ENCODE data around the gene DAPK2.

Gene DAPK2

DNA sequence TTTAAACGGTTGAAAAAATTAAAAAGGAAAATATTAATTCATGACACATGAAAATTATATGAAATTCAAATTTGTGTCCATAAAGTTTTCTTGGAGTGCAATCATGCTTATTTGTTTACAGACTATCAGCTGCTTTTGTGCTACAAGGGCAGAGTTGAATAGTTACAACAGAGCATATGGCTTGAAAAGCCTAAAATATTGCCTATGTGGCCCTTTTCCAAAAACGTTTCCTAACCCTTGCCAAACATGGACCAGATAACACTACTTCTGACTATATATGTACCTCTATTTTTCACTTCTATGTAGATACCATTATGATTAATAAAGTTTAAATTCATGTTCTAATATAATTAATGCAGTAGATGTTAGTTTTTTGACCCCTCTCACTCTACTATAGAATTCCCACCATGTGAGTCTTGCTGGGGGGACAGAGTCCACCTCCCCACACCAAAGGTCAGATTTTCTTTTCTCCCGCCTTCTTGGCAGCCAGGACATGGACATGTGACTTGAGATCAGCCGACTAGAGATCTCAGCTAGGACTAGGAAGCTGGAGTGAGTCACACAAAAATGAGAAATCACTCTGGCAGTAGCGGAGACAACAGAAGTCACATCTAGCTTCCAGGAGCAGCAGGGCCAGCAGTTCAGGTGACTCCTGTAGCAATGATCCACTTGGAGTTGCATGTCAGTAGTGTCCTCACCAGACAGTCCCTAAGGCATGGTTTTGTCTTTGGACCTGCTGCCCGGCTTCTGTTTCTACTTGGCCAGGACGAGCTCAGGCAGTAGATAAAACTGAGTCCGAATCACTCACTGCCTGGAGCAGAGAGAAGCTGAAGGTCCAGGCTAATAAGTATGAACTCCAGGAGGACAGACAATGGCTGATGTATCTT is 24.9 kb upstream of the DAPK2 start:
- TF ChIP-seq TCF12 (IDR thresholded peaks at IDR 0.05; ENCODE audit: low read depth) = no peak
- TF ChIP-seq, protein P1, sequence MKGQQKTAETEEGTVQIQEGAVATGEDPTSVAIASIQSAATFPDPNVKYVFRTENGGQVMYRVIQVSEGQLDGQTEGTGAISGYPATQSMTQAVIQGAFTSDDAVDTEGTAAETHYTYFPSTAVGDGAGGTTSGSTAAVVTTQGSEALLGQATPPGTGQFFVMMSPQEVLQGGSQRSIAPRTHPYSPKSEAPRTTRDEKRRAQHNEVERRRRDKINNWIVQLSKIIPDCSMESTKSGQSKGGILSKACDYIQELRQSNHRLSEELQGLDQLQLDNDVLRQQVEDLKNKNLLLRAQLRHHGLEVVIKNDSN (IDR thresholded peaks at IDR 0.05) = peak; percentile 49; the same call in 1 of the 2 replicates

DNA sequence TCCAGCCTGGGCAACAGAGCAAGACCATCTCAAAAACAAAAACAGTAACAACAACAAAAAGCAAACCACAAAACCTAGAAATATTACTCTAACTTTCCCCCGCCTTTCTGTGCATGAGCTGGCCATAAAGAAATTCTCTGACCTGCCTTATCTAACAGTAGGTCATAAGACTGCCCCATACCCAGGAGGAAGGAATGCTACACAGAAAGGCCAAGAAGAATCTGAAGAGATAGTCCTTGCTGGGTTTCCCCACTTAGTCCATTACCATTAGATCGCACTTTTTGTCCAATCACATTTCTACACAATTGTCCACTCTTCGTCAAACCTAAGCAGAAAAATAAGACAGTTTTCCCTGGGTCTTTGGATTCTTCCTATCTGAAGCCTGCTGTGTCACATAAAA is 23.8 kb upstream of the DAPK2 start:
- TF ChIP-seq TAF1 (IDR thresholded peaks at IDR 0.05; ENCODE audit: low read depth) (no peak), YY1 (IDR thresholded peaks at IDR 0.05; ENCODE audit: low read depth) (no peak), CREB1 (IDR thresholded peaks at IDR 0.05; ENCODE audit: low read depth) (no peak), FOXM1 (IDR thresholded peaks at IDR 0.05; ENCODE audit: borderline replicate concordance, low read depth) (no peak)
- TF ChIP-seq, protein P1 (IDR thresholded peaks at IDR 0.05) = no peak
- TF ChIP-seq, protein P2, sequence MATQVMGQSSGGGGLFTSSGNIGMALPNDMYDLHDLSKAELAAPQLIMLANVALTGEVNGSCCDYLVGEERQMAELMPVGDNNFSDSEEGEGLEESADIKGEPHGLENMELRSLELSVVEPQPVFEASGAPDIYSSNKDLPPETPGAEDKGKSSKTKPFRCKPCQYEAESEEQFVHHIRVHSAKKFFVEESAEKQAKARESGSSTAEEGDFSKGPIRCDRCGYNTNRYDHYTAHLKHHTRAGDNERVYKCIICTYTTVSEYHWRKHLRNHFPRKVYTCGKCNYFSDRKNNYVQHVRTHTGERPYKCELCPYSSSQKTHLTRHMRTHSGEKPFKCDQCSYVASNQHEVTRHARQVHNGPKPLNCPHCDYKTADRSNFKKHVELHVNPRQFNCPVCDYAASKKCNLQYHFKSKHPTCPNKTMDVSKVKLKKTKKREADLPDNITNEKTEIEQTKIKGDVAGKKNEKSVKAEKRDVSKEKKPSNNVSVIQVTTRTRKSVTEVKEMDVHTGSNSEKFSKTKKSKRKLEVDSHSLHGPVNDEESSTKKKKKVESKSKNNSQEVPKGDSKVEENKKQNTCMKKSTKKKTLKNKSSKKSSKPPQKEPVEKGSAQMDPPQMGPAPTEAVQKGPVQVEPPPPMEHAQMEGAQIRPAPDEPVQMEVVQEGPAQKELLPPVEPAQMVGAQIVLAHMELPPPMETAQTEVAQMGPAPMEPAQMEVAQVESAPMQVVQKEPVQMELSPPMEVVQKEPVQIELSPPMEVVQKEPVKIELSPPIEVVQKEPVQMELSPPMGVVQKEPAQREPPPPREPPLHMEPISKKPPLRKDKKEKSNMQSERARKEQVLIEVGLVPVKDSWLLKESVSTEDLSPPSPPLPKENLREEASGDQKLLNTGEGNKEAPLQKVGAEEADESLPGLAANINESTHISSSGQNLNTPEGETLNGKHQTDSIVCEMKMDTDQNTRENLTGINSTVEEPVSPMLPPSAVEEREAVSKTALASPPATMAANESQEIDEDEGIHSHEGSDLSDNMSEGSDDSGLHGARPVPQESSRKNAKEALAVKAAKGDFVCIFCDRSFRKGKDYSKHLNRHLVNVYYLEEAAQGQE (IDR thresholded peaks at IDR 0.05; ENCODE audit: low read depth) = no peak

DNA sequence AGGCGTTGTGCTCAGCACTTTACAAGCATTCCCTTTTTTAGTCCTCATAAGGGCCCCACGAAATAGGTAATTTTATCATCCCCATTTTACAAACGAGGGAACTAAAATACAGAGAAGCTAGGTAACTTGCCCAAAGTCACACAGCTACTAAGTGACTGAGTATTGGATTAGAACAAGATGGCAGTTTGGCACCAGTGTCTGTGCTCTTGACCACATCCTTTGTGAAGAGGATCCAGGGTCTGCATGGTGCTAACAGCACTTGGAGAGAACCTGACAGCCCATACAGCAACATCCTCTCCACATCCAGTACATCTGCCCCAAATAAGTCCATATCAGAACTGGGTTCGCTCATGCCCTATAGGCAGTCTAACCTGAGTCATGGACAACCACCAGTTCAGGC is 21.8 kb upstream of the DAPK2 start:
- TF ChIP-seq RAD21 (IDR thresholded peaks at IDR 0.05; ENCODE audit: low read depth) (no peak), FOXM1 (IDR thresholded peaks at IDR 0.05; ENCODE audit: borderline replicate concordance, low read depth) (no peak), EP300 (IDR thresholded peaks at IDR 0.05; ENCODE audit: borderline replicate concordance) (no peak), CEBPB (IDR thresholded peaks at IDR 0.05) (no peak), TAF1 (IDR thresholded peaks at IDR 0.05; ENCODE audit: low read depth) (no peak), ZBTB7A (IDR thresholded peaks at IDR 0.05; ENCODE audit: low read depth) (no peak), TCF12 (IDR thresholded peaks at IDR 0.05; ENCODE audit: low read depth) (no peak), CREB1 (IDR thresholded peaks at IDR 0.05; ENCODE audit: low read depth) (no peak)
- TF ChIP-seq, protein P3, sequence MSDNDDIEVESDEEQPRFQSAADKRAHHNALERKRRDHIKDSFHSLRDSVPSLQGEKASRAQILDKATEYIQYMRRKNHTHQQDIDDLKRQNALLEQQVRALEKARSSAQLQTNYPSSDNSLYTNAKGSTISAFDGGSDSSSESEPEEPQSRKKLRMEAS (IDR thresholded peaks at IDR 0.05) = no peak
- TF ChIP-seq, protein P2 (IDR thresholded peaks at IDR 0.05; ENCODE audit: low read depth) = no peak

DNA sequence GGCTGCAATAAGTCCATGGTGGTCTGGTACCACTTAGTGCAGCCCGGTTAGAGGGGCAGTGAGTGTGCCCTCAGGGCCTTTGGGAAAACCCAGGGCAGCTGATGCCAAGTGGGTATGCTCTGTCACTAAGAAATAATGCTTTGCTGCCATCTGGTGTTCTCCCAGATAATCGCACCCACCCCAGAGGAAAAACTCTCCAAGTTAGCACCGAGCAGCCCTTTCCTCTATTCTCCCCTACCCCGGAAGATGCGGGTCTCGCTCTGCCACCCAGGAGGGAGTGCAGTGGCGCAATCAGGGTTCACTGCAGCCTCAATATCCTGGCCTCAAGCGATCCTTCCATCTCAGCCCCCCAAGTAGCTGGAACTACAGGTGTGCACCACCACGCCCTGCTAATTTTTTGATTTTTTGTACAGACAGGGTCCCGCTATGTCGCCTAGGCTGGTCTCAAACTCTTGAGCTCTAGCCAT is 21.3 kb upstream of the DAPK2 start:
- TF ChIP-seq RAD21 (IDR thresholded peaks at IDR 0.05; ENCODE audit: low read depth) = peak; percentile 90
- no peak for TF ChIP-seq EP300 (IDR thresholded peaks at IDR 0.05; ENCODE audit: borderline replicate concordance)

DNA sequence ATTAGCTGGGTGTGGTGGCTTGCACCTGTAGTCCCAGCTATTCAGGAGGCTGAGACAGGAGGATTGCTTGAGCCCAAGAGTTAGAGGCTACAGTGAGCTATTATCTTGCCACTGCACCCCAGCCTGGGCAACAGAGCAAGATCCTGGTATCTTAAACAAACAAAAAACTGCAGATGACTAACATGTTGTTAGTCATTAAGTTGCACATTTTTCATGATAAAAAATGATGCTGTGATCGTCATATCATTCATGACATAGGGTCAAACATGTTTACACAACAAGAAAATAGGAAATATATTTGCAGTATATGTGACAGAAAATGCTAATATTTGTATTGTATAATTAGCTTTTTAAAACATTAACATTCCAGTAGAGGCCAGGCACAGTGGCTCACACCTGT is 20.2 kb upstream of the DAPK2 start:
- TF ChIP-seq EGR1 (IDR thresholded peaks at IDR 0.05) (no peak), CEBPB (IDR thresholded peaks at IDR 0.05) (no peak), EP300 (IDR thresholded peaks at IDR 0.05; ENCODE audit: borderline replicate concordance) (no peak), TCF12 (IDR thresholded peaks at IDR 0.05; ENCODE audit: low read depth) (no peak)

DNA sequence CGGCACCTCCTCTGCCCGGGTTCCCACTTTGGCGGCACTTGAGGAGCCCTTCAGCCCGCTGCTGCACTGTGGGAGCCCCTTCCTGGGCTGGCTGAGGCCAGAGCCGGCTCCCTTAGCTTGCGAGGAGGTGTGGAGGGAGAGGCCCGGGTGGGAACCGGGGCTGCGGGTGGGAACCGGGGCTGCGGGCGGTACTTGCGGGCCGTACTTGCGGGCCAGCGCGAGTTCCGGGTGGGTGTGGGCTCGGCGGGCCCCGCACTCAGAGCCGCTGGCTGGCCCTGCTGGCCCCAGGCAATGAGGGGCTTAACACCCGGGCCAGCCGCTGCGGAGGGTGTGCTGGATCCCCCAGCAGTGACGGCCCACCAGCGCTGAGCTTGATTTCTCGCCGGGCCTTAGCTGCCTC is 14.4 kb upstream of the DAPK2 start:
- TF ChIP-seq, protein P2 (IDR thresholded peaks at IDR 0.05; ENCODE audit: low read depth) = no peak
- TF ChIP-seq ZBTB7A (IDR thresholded peaks at IDR 0.05; ENCODE audit: low read depth) = no peak
- no peak for TF ChIP-seq EP300 (IDR thresholded peaks at IDR 0.05; ENCODE audit: borderline replicate concordance)
- TF ChIP-seq NFIC (IDR thresholded peaks at IDR 0.05) = no peak
- TF ChIP-seq CREB1 (IDR thresholded peaks at IDR 0.05; ENCODE audit: low read depth) = no peak
- no peak for TF ChIP-seq TCF12 (IDR thresholded peaks at IDR 0.05; ENCODE audit: low read depth)
- no peak for TF ChIP-seq CEBPB (IDR thresholded peaks at IDR 0.05)
- TF ChIP-seq YY1 (IDR thresholded peaks at IDR 0.05; ENCODE audit: low read depth) = no peak
- no peak for TF ChIP-seq FOXM1 (IDR thresholded peaks at IDR 0.05; ENCODE audit: borderline replicate concordance, low read depth)
- no peak for TF ChIP-seq RAD21 (IDR thresholded peaks at IDR 0.05; ENCODE audit: low read depth)
- TF ChIP-seq, protein P1 (IDR thresholded peaks at IDR 0.05) = no peak
- TF ChIP-seq, protein P3 (IDR thresholded peaks at IDR 0.05) = no peak

Data from Ishikawa (cell line).